Measurements from ENCODE around the gene QSER1. TPM values are rescaled to one million over a fixed set of nuclear protein-coding genes. Genes with fewer than 3 reads are reported as not detected.

The QSER1 gene
- total and polyA plus RNA-seq, 2 donors (not counting 1 experiment from before 2014, with no cell fraction given) = 9.6 to 17.2 TPM

DNA sequence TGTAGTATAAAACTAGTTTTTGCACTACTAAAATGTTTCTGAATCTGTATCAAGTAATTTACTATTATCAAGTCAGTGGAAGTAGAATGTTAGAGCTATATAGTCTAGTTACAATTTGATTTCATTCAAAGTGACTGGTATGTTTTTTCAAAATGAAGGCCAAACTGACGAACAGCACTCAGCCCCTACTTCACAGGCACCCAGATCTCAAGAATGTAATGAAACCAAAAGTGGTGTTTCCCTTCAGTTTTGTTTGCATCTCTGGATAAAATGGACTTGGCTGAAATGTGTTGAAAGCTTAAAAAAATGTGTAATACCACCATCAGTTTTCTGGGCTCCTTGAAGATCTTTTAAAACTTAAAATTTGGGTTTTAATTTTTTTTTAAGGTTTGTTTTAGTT lies 46.4 kb downstream of the QSER1 start:
- no peak overlapping the region for H2AFZ ChIP-seq (ENCODE audit: low read length)
- no peaks in the 10 kb centered on the region for H4K20me1 ChIP-seq (ENCODE audit: control insufficient read depth, extremely low read depth, insufficient read depth, low read length)
- no peak overlapping the region for H3K4me2 ChIP-seq (ENCODE audit: extremely low read depth, insufficient read depth, low read length)
- H3K36me3 ChIP-seq (ENCODE audit: control insufficient read depth, insufficient read depth, low read length) = peaks cover 3% of the 10 kb centered on the region
- H3K27ac ChIP-seq (ENCODE audit: insufficient read depth, low read length) = no peak overlapping the region
- DNase-seq (ENCODE audit: low read depth in 2 of 2) = no peak
- no peak overlapping the region for H3K4me3 ChIP-seq (replicated peaks in 1 of 4; ENCODE audit: control extremely low read depth in 1 of 4, insufficient read depth in 1 of 4, low read depth in 3 of 4, low read length in 4 of 4)
- H3K4me1 ChIP-seq (ENCODE audit: control insufficient read depth, extremely low read depth, insufficient read depth, low read length) = no peaks in the 10 kb centered on the region
- H3K27me3 ChIP-seq (ENCODE audit: control insufficient read depth, insufficient read depth, low read length) = no peaks in the 10 kb centered on the region
- no peak overlapping the region for H3K9ac ChIP-seq (ENCODE audit: insufficient read depth, low read length)
- TF ChIP-seq, protein P1, sequence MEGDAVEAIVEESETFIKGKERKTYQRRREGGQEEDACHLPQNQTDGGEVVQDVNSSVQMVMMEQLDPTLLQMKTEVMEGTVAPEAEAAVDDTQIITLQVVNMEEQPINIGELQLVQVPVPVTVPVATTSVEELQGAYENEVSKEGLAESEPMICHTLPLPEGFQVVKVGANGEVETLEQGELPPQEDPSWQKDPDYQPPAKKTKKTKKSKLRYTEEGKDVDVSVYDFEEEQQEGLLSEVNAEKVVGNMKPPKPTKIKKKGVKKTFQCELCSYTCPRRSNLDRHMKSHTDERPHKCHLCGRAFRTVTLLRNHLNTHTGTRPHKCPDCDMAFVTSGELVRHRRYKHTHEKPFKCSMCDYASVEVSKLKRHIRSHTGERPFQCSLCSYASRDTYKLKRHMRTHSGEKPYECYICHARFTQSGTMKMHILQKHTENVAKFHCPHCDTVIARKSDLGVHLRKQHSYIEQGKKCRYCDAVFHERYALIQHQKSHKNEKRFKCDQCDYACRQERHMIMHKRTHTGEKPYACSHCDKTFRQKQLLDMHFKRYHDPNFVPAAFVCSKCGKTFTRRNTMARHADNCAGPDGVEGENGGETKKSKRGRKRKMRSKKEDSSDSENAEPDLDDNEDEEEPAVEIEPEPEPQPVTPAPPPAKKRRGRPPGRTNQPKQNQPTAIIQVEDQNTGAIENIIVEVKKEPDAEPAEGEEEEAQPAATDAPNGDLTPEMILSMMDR (conservative IDR thresholded peaks at IDR 0.05 in 1 of 2, IDR thresholded peaks at IDR 0.05 in 1 of 2; ENCODE audit: low read depth in 1 of 2, low read length in 2 of 2) = no peak
- no peak for TF ChIP-seq EZH2 (IDR thresholded peaks at IDR 0.05; ENCODE audit: low read length, missing control alignments)
- H3K9me3 ChIP-seq (ENCODE audit: control insufficient read depth, insufficient read depth, low read depth, low read length) = no peaks in the 10 kb centered on the region
- H3K79me2 ChIP-seq (ENCODE audit: control insufficient read depth, insufficient read depth, low read length) = peaks cover 1% of the 10 kb centered on the region

DNA sequence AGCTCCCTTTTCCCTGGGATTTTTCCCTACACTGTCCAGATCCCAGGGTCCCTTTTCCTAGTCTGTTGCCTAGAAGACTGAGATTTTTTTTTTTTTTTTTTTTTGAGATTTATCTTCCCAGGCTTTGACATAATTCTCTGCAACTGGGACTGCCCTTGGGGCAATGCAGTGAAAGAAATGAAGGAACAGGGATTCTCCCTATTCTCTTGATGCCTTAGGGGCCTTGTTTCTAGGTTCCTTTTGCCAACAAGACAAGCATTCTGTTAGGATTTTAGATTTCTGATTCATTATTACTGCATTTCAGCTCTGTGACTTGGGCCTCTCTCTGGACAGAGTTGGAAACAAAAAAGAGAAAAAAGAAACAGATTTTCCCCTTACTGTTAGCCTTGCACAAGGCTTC lies 47.3 kb downstream of the QSER1 start:
- Histone ChIP-seq H3K9ac (ENCODE audit: insufficient read depth, low read length) (no peak overlapping the region), H3K36me3 (ENCODE audit: control insufficient read depth, insufficient read depth, low read length) (peaks cover 2% of the 10 kb centered on the region), H2AFZ (ENCODE audit: low read length) (no peak overlapping the region), H3K9me3 (ENCODE audit: control insufficient read depth, insufficient read depth, low read depth, low read length) (no peaks in the 10 kb centered on the region), H3K4me1 (ENCODE audit: control insufficient read depth, extremely low read depth, insufficient read depth, low read length) (no peaks in the 10 kb centered on the region), H3K79me2 (ENCODE audit: control insufficient read depth, insufficient read depth, low read length) (peaks cover 1% of the 10 kb centered on the region), H3K27ac (ENCODE audit: insufficient read depth, low read length) (no peak overlapping the region), H4K20me1 (ENCODE audit: control insufficient read depth, extremely low read depth, insufficient read depth, low read length) (no peaks in the 10 kb centered on the region), H3K27me3 (ENCODE audit: control insufficient read depth, insufficient read depth, low read length) (no peaks in the 10 kb centered on the region), H3K4me3 (replicated peaks in 1 of 4; ENCODE audit: control extremely low read depth in 1 of 4, insufficient read depth in 1 of 4, low read depth in 3 of 4, low read length in 4 of 4) (no peak overlapping the region), H3K4me2 (ENCODE audit: extremely low read depth, insufficient read depth, low read length) (no peak overlapping the region)
- TF ChIP-seq, protein P1 (conservative IDR thresholded peaks at IDR 0.05 in 1 of 2, IDR thresholded peaks at IDR 0.05 in 1 of 2; ENCODE audit: low read depth in 1 of 2, low read length in 2 of 2) = no peak
- no peak for TF ChIP-seq EZH2 (IDR thresholded peaks at IDR 0.05; ENCODE audit: low read length, missing control alignments)
- DNase-seq (ENCODE audit: low read depth in 2 of 2) = no peak

DNA sequence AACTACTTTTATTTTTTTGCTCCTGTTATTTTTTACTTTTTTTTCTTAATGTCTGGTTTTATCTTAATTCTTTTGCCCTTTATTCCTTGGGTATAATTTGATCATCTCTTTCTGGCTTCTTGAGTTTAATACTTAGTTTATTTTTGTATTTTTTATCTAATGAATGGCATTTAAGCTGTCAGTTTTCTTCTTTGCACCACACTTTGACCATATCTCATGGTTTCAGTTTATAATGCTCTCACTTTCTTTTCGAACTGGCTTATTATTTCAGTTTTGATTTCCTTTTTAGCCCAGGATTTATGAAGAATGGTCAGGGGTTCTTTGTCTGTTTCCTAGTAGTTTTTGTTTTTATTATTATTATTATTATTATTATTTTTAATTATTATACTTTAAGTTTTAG lies 48.3 kb downstream of the QSER1 start:
- no peak for DNase-seq (ENCODE audit: low read depth in 2 of 2)
- peaks cover 1% of the 10 kb centered on the region for H3K79me2 ChIP-seq (ENCODE audit: control insufficient read depth, insufficient read depth, low read length)
- H3K27me3 ChIP-seq (ENCODE audit: control insufficient read depth, insufficient read depth, low read length) = no peaks in the 10 kb centered on the region
- no peak overlapping the region for H3K27ac ChIP-seq (ENCODE audit: insufficient read depth, low read length)
- H3K36me3 ChIP-seq (ENCODE audit: control insufficient read depth, insufficient read depth, low read length) = no peaks in the 10 kb centered on the region
- H3K9ac ChIP-seq (ENCODE audit: insufficient read depth, low read length) = no peak overlapping the region
- H3K9me3 ChIP-seq (ENCODE audit: control insufficient read depth, insufficient read depth, low read depth, low read length) = no peaks in the 10 kb centered on the region
- H3K4me1 ChIP-seq (ENCODE audit: control insufficient read depth, extremely low read depth, insufficient read depth, low read length) = no peaks in the 10 kb centered on the region
- H3K4me3 ChIP-seq (replicated peaks in 1 of 4; ENCODE audit: control extremely low read depth in 1 of 4, insufficient read depth in 1 of 4, low read depth in 3 of 4, low read length in 4 of 4) = no peak overlapping the region
- TF ChIP-seq, protein P1 (conservative IDR thresholded peaks at IDR 0.05 in 1 of 2, IDR thresholded peaks at IDR 0.05 in 1 of 2; ENCODE audit: low read depth in 1 of 2, low read length in 2 of 2) = no peak
- no peak for TF ChIP-seq EZH2 (IDR thresholded peaks at IDR 0.05; ENCODE audit: low read length, missing control alignments)
- no peak overlapping the region for H3K4me2 ChIP-seq (ENCODE audit: extremely low read depth, insufficient read depth, low read length)
- H2AFZ ChIP-seq (ENCODE audit: low read length) = no peak overlapping the region
- H4K20me1 ChIP-seq (ENCODE audit: control insufficient read depth, extremely low read depth, insufficient read depth, low read length) = no peaks in the 10 kb centered on the region
